B cell (primary cell): Measurements from ENCODE around the gene VPS26B.

Experiments used
- CTCF ChIP-seq: fragments of 200-600 bp; IDR thresholded peaks from one replicate; pipeline ENCODE4 v1.8.0; 2022; ENCODE audit warnings: antibody characterized with exemption, mild to moderate bottlenecking
- EZH2 ChIP-seq: IDR thresholded peaks from 2 replicates; pipeline ENCODE4 v1.6.1; 2012; ENCODE audit warnings: borderline replicate concordance, low read depth, mild to moderate bottlenecking, moderate library complexity, low read length; ENCODE audit not compliant: insufficient read depth, poor library complexity, severe bottlenecking

GRCh38 chr11:134205729-134206128 lies 18.7 kb upstream of the VPS26B start:
- TF ChIP-seq CTCF (no peak), EZH2 (no peak)
